HG03469 (cell line): Measurements from ENCODE around the gene SF3B6.
A peak's percentile ranks its signal among the peaks of the same experiment; 100 is the strongest.
"Not testable (repeated sequence)": the region's sequence is repeated elsewhere in the genome, so short reads cannot be mapped to it uniquely, and the experiment has no call there.

Experiments
- ATAC-seq: cut with Tn5 transposase; IDR thresholded peaks from one replicate; pipeline ENCODE4 v1.9.1; 2021; ENCODE audit warnings: mild to moderate bottlenecking, moderate library complexity, moderate number of reproducible peaks; ENCODE audit not compliant: unreplicated experiment

Gene SF3B6, protein sequence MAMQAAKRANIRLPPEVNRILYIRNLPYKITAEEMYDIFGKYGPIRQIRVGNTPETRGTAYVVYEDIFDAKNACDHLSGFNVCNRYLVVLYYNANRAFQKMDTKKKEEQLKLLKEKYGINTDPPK

DNA sequence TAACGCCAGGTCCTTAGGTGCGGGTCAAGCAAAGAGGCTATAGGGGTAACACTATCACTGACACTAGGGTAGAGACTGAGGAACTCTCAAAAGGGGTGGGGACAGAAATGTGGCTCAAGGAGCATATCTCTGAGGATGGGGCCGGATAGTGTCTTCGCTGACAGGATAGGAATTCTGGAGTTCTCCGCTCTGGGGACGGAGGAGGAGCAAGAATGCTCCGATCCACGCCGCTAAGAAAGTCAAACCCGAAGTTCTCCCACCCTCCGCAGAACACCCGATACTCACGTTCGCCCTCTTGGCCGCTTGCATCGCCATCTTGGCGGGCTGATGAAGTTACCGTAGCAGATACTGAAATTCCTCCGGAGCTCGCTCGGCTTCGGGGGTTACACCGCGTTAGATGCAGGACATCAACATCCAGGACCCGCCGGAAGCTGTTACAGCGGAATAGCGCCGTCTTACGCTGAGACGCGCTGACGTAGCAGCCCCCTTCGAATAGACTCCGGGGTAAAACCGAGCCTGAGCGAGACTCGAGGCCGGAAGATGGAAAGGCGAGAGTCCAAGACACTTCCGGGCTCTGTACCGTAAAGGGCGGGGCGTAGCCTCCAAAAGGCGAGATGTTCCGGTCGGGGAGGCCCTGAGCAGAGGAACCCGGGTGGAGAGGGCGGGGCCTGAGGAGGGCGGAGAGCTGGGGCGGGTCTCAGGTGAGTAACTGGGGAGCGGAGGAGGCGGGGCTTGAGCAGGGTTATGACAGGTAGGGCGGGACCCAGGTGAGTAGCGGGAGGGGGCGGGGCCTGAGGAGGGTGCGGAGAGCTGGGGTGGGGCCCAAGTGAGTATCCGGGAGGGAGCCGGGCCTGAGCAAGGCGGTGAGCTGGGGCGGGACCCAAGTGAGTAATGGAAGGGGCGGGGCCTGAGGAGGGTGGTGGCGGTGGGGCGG, at the start of gene SF3B6:
Gene SF3B6 (minus strand): TSS at position 412 of the 934 bp plus-strand sequence. CDS start 97 bp downstream, at position 315.
- peak; percentile 91 for ATAC-seq

- no peak for ATAC-seq
These were observed 47.9 kb upstream of the SF3B6 start for GRCh38 chr2:24123922-24124580.

GRCh38 chr2:24123195-24123921, 47.2 kb upstream of the SF3B6 start, which contains the start of the genes FAM228B and PFN4:
TSS of gene FAM228B (plus strand) at chr2:24123469. CDS start at chr2:24124362, 893 bp downstream.
TSS of gene PFN4 (minus strand) at chr2:24123334. CDS start at chr2:24122535, 799 bp downstream.
- ATAC-seq, result peak; percentile 75

GRCh38 chr2:24122366-24123194, 46.5 kb upstream of the SF3B6 start:
- no peak for ATAC-seq

- no peak for ATAC-seq
These were observed 45.3 kb upstream of the SF3B6 start for GRCh38 chr2:24121469-24121868.

DNA sequence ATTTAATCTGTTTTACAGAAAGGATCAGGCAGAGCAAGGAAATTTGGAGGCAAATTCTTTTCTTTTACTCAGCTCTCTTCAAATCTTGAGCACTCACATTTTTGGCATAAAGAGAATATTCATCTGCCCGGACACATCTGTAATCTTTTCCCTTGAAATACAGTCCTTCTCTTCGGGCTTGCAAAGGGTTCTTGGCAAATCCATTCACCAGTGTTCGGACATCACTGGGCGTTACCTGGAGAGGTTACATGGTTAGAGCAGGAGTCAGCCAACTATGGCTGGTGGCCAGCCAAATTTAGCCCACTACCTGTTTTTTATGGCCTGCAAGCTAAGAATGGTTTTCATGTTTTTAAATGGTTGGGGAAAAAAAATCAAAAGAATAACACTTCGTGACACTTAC, 44.9 kb upstream of the SF3B6 start:
- no peak for ATAC-seq

GRCh38 chr2:24117902-24118301, 41.8 kb upstream of the SF3B6 start:
- no peak for ATAC-seq

DNA sequence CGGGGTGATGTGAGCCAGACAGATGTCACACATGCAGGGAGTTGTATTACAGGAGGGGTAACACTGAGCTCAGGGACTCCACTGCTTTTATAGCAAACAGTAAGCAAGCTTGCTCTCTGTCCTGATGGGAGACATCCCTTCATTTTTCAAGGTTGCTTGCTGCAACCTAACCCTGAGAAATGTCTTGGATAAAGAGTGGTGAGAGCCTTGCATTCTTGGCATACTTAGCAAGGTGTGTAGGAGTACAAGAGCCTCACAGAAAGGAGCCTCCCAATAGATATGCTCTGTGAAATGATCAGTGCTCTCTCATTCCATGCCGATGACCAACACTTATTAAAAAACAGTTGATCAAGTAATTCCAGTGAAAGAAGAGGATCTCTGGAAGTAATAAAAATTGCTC, 38.9 kb upstream of the SF3B6 start:
- no peak for ATAC-seq

GRCh38 chr2:24111407-24111901, 35.3 kb upstream of the SF3B6 start:
- no peak for ATAC-seq

GRCh38 chr2:24110660-24111303, 34.7 kb upstream of the SF3B6 start:
- no peak for ATAC-seq

DNA sequence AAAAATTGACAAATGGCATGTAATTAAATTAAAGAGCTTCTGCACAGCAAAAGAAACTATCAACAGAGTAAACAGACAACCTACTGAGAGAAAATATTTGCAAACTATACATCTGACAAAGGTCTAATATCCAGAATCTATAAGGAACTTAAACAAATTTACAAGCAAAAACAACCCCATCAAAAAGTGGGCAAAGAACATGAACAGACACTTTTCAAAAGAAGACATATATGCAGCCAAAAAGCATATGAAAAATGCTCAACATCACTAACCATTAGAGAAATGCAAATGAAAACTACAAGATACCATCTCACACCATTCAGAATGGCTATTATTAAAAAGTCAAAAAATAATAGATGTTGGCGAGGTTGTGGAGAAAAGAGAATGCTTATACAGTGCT, 33.3 kb upstream of the SF3B6 start:
- ATAC-seq, result not testable (repeated sequence)

GRCh38 chr2:24107336-24107735, 31.2 kb upstream of the SF3B6 start:
- ATAC-seq, result no peak

- ATAC-seq, result no peak
These were observed 30.7 kb upstream of the SF3B6 start for GRCh38 chr2:24106786-24107185.

DNA sequence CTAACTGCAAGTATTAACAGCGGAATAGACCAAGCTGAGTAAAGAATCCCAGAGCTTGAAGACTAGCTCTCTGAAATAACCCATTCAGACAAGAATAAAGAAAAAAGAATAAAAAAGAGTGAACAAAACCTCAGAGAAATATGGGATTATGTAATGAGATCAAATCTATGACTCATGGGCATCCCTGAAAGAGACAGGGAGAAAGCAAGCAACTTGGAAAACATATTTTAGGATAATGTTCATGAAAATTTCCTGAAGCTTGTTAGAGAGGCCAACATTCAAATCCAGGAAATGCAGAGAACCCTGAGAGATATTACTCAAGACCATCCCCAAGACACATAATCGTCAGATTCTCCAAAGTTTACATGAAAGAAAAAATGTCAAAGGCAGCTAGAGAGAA, 29.7 kb upstream of the SF3B6 start:
- ATAC-seq, result no peak

DNA sequence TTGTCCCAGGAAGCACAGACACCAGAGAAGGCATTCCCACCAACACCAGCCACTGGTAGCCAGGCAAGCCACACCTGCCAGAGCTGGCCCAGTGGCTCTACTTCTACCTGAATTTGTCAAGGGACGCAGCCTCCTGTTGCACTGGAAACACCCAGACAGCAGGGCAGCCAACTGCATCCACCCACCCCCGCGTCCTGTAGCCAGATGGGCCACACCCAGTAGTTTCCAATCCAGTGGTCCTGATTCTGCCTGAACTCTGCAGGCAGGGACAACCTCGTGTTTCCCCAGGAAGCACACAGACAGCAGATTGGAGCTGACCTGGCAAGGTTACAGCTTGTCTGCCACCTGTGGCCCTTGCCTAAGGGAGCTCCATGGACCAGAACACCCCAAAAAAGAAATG, 28.8 kb upstream of the SF3B6 start:
- no peak for ATAC-seq

DNA sequence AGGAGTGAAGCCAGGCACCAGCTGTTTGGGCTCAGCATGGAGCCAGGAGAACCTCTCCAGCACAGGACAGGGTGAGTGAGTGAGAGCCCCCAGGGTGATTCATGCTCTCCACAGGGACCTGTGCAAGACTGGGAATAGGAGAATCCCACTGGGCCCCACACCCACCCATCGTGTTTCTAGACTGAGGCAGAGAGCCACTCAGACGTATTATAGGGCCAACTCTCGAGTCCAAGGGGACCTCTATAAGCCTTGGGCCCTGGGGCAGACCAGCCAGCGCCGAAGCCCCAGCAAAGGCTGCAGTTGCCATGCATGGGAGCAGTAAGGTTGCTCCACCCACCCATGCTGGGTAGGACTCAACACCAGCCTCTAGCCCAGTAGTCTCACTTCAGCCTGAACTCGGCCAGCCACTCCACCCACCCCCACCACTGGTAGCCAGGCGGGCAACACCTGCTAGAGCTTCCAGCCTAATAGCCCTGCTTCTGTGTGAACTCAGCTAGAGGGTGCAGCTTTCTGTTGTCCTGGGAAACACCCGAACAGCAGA, 28.1 kb upstream of the SF3B6 start:
- ATAC-seq, result no peak

DNA sequence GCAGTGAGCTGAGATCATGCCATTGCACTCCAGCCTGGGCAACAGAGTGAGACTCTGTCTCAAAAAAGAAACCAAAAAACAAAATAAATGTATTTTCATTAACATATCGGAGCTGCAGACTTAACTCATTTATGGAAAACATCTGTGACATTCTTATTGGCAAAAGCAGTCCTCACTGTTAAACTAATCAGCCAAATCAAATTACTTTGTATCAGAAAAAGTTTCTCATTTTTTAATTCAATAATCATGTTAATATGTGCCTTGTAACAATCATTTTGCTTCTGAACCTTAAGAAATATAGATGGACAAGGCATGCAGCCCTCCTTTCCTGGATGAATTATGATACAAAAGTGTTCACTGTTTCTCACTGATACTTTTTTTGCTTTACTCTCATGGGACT, 26.6 kb upstream of the SF3B6 start:
- ATAC-seq, result no peak

DNA sequence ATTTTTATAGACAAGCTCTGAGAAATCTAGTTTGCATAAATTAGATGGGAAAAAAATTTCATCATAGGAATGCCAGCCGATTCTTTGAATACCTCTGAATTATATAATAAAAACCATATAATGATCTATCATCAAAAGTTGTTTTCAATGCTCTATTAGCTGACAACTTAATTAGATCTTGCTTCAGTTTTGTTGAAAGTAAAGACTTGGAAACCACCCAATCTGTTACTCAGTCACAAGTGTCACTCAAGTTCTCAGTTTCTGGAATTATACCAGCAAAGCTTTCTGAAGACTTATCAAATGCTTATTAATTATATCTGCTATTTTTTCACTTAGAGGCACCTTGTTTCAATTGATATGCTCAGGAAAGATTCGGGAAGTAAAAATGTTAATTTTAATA, 25.9 kb upstream of the SF3B6 start:
- ATAC-seq, result no peak

DNA sequence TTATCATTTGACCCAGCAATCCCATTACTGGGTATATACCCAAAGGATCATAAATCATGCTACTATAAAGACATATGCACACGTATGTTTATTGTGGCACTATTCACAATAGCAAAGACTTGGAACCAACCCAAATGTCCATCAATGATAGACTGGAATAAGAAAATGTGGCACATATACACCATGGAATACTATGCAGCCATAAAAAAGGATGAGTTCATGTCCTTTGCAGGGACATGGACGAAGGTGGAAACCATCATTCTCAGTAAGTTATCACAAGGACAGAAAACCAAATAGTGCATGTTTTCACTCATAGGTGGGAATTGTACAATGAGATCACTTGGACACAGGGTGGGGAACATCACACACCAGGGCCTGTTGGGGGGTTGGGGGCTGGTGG, 24.6 kb upstream of the SF3B6 start:
- not testable (repeated sequence) for ATAC-seq
